OCI-LY7 (cell line): ENCODE measurements around the gene ALPL.

Experiments used
- EZH2phosphoT487 ChIP-seq: fragments of 200-600 bp; sonication (generic); IDR thresholded peaks from 2 replicates; pipeline ENCODE4 v1.6.1; 2018; ENCODE audit warnings: low read depth, borderline replicate concordance, mild to moderate bottlenecking, mixed run types, antibody characterized with exemption, low read length, moderate library complexity, mixed read lengths
- TF ChIP-seq, protein P1 (sequence below): fragments of 200-600 bp; sonication (generic); conservative IDR thresholded peaks from 2 replicates; pipeline ENCODE4 v1.5.1; 2014; ENCODE audit warnings: mild to moderate bottlenecking, antibody characterized with exemption, low read length, moderate library complexity, mixed read lengths

DNA sequence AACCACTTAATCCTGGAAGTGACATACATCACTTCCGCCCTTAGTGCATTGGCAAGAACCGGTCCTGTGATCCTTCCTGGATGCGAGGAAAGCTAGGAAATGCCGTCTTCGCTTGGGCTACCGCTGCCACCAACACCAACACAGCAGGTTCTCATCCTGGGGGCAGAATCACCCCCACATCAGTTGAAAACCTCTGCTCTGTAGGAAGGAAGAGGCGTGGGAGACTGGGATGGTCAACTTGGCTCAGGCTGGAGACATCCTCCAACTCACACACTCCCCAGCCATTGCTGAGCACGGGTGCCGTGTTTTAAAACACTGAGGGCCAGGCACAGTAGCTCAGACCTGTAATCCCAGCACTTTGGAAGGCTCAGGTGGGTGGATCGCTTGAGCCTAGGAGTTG is 74.9 kb downstream of the ALPL start:
- TF ChIP-seq, protein P1, sequence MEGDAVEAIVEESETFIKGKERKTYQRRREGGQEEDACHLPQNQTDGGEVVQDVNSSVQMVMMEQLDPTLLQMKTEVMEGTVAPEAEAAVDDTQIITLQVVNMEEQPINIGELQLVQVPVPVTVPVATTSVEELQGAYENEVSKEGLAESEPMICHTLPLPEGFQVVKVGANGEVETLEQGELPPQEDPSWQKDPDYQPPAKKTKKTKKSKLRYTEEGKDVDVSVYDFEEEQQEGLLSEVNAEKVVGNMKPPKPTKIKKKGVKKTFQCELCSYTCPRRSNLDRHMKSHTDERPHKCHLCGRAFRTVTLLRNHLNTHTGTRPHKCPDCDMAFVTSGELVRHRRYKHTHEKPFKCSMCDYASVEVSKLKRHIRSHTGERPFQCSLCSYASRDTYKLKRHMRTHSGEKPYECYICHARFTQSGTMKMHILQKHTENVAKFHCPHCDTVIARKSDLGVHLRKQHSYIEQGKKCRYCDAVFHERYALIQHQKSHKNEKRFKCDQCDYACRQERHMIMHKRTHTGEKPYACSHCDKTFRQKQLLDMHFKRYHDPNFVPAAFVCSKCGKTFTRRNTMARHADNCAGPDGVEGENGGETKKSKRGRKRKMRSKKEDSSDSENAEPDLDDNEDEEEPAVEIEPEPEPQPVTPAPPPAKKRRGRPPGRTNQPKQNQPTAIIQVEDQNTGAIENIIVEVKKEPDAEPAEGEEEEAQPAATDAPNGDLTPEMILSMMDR, result no peak
- no peak for TF ChIP-seq EZH2phosphoT487
